ENCODE results near the gene VSIG10.

The VSIG10 gene

DNA sequence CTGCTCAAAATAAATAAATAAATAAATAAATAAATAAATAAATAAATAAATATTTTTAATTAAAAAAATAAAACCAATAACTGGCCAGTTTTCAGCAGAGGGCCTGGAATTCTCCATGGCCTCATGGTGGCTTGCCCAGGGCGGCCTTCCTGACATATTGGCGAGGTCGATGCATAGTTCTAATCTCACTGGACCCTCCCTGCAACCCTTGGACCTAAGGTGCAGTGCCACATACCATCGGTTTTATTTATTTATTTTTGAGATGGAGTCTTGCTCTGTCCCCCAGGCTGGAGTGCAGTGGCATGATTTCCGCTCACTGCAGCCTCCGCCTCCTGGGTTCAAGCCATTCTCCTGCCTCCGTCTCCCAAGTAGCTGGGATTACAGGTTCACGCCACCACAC, 3.9 kb upstream of the VSIG10 start:
- Histone ChIP-seq H3K36me3 (ENCODE audit: insufficient read depth, low read length) (no peaks in the 10 kb centered on the region), H3K79me2 (ENCODE audit: control insufficient read depth, insufficient read depth, low read length, unreplicated experiment) (no peaks in the 10 kb centered on the region), H2AFZ (ENCODE audit: low read length, unreplicated experiment) (no peak overlapping the region), H3K4me3 (ENCODE audit: low read depth, low read length) (no peak overlapping the region), H3K27ac (ENCODE audit: low read depth, low read length) (no peak overlapping the region), H3K27me3 (ENCODE audit: insufficient read depth, low read length) (no peaks in the 10 kb centered on the region), H3K4me1 (ENCODE audit: control insufficient read depth, insufficient read depth, low read length, unreplicated experiment) (no peaks in the 10 kb centered on the region)

DNA sequence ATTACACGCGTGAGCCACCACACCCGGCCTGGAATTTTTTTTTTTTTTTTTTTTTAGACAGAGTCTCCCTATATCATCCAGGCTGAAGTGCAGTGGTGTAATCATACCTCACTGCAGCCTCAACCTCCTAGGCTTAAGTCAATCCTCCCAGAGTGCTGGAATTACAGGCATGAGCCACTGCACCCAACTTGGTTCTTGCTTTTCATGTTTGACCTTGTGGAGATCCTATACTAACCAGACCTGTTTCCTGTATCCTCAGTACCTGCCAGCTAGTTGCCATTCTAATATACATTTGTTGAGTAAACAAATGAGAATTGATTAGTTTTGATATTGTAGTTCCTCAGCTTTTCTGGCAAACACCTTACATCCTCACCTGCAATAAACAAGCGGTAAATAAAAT, 3.2 kb upstream of the VSIG10 start:
- Histone ChIP-seq H3K27ac (ENCODE audit: low read depth, low read length) (no peak overlapping the region), H3K4me3 (ENCODE audit: low read depth, low read length) (no peak overlapping the region), H2AFZ (ENCODE audit: low read length, unreplicated experiment) (no peak overlapping the region), H3K79me2 (ENCODE audit: control insufficient read depth, insufficient read depth, low read length, unreplicated experiment) (no peaks in the 10 kb centered on the region), H3K4me1 (ENCODE audit: control insufficient read depth, insufficient read depth, low read length, unreplicated experiment) (peaks cover 6% of the 10 kb centered on the region), H3K36me3 (ENCODE audit: insufficient read depth, low read length) (no peaks in the 10 kb centered on the region), H3K27me3 (ENCODE audit: insufficient read depth, low read length) (no peaks in the 10 kb centered on the region)

DNA sequence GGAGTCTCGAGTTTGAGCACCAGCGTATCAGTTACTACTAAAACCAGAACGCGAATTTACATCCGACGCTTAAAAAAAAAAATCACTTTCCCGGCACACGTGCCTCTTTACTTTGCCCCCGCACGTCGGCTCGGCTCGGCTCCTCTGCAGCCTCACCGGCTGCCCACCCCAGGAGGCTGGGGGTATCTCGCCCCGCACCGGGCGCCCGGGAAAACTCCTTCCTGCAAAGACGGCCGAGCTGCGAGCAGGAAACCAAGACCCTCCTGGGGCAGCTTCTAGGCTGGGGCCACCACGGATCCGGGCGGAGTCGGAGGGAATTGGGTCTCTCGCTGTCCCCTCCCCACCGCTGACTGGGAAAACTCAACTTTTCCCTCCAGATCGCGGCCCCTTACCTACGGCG, 610 bp downstream of the VSIG10 start:
- Histone ChIP-seq H3K27me3 (ENCODE audit: insufficient read depth, low read length) (no peaks in the 10 kb centered on the region), H2AFZ (ENCODE audit: low read length, unreplicated experiment) (peak overlapping the region; percentile 83), H3K4me3 (ENCODE audit: low read depth, low read length) (peak overlapping the region; percentile 94), H3K36me3 (ENCODE audit: insufficient read depth, low read length) (no peaks in the 10 kb centered on the region), H3K27ac (ENCODE audit: low read depth, low read length) (no peak overlapping the region), H3K79me2 (ENCODE audit: control insufficient read depth, insufficient read depth, low read length, unreplicated experiment) (no peaks in the 10 kb centered on the region), H3K4me1 (ENCODE audit: control insufficient read depth, insufficient read depth, low read length, unreplicated experiment) (peaks cover 10% of the 10 kb centered on the region)

DNA sequence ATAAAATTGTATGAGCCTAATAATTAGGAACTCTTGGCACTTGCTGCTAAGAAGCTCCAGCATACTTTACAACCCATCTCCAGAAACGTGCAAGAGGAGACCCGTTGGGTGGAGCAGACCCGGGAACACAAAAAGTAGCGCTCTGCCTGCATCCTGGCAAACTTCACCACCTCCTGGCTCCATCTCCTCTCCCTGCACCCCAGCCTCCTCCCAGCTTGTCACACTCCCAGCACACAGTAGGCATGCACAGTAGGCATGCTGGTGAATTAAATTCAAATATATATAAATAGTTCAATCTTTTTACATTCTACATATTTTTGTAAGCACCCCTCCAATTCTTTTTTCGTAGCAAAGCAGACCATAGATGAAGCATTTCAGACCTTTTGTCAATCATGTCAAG, 1.2 kb downstream of the VSIG10 start:
- Histone ChIP-seq H3K79me2 (ENCODE audit: control insufficient read depth, insufficient read depth, low read length, unreplicated experiment) (no peaks in the 10 kb centered on the region), H2AFZ (ENCODE audit: low read length, unreplicated experiment) (no peak overlapping the region), H3K4me1 (ENCODE audit: control insufficient read depth, insufficient read depth, low read length, unreplicated experiment) (peaks cover 10% of the 10 kb centered on the region), H3K27ac (ENCODE audit: low read depth, low read length) (no peak overlapping the region), H3K36me3 (ENCODE audit: insufficient read depth, low read length) (no peaks in the 10 kb centered on the region), H3K27me3 (ENCODE audit: insufficient read depth, low read length) (no peaks in the 10 kb centered on the region), H3K4me3 (ENCODE audit: low read depth, low read length) (peak overlapping the region; percentile 94)

- H3K4me1 ChIP-seq (ENCODE audit: control insufficient read depth, insufficient read depth, low read length, unreplicated experiment): peaks cover 10% of the 10 kb centered on the region
- H3K36me3 ChIP-seq (ENCODE audit: insufficient read depth, low read length): no peaks in the 10 kb centered on the region
- no peak overlapping the region for H3K27ac ChIP-seq (ENCODE audit: low read depth, low read length)
- no peaks in the 10 kb centered on the region for H3K79me2 ChIP-seq (ENCODE audit: control insufficient read depth, insufficient read depth, low read length, unreplicated experiment)
- peak overlapping the region; percentile 94; the same call in 1 of the 2 replicates for H3K4me3 ChIP-seq (ENCODE audit: low read depth, low read length)
- no peak overlapping the region for H2AFZ ChIP-seq (ENCODE audit: low read length, unreplicated experiment)
- no peaks in the 10 kb centered on the region for H3K27me3 ChIP-seq (ENCODE audit: insufficient read depth, low read length)
These were observed 1.7 kb downstream of the VSIG10 start for GRCh38 chr12:118102070-118102469.

GRCh38 chr12:118101051-118101450, 2.8 kb downstream of the VSIG10 start:
- Histone ChIP-seq H3K4me1 (ENCODE audit: control insufficient read depth, insufficient read depth, low read length, unreplicated experiment) (peaks cover 10% of the 10 kb centered on the region), H3K27ac (ENCODE audit: low read depth, low read length) (no peak overlapping the region), H3K27me3 (ENCODE audit: insufficient read depth, low read length) (no peaks in the 10 kb centered on the region), H3K4me3 (ENCODE audit: low read depth, low read length) (no peak overlapping the region), H3K79me2 (ENCODE audit: control insufficient read depth, insufficient read depth, low read length, unreplicated experiment) (no peaks in the 10 kb centered on the region), H2AFZ (ENCODE audit: low read length, unreplicated experiment) (no peak overlapping the region), H3K36me3 (ENCODE audit: insufficient read depth, low read length) (no peaks in the 10 kb centered on the region)

GRCh38 chr12:118098911-118099671, 4.7 kb downstream of the VSIG10 start:
- no peak overlapping the region for H2AFZ ChIP-seq (ENCODE audit: low read length, unreplicated experiment)
- no peaks in the 10 kb centered on the region for H3K36me3 ChIP-seq (ENCODE audit: insufficient read depth, low read length)
- H3K79me2 ChIP-seq (ENCODE audit: control insufficient read depth, insufficient read depth, low read length, unreplicated experiment): no peaks in the 10 kb centered on the region
- no peak overlapping the region for H3K4me3 ChIP-seq (ENCODE audit: low read depth, low read length)
- peaks cover 10% of the 10 kb centered on the region for H3K4me1 ChIP-seq (ENCODE audit: control insufficient read depth, insufficient read depth, low read length, unreplicated experiment)
- H3K27me3 ChIP-seq (ENCODE audit: insufficient read depth, low read length): no peaks in the 10 kb centered on the region
- H3K27ac ChIP-seq (ENCODE audit: low read depth, low read length): no peak overlapping the region

DNA sequence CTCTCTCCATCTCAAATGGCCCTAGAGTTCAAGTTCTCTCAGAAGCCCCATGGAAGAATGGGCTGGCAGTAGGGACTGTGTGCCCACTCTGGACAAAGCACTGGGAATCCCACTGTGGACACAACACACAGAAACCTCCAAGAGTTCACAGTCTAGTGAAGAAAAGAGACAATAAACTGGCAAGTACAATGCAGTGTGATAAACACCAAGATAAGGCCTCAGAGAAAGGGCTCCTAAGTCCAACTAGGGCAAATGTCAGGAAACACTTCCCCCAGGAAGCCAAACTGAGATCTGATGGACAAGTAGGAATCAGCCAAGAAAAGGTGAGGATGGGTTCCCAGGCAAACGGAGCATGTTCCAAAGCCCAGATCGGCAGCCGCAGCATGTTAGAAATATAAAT, 5.4 kb downstream of the VSIG10 start:
- H3K27me3 ChIP-seq (ENCODE audit: insufficient read depth, low read length): no peaks in the 10 kb centered on the region
- H3K27ac ChIP-seq (ENCODE audit: low read depth, low read length): no peak overlapping the region

DNA sequence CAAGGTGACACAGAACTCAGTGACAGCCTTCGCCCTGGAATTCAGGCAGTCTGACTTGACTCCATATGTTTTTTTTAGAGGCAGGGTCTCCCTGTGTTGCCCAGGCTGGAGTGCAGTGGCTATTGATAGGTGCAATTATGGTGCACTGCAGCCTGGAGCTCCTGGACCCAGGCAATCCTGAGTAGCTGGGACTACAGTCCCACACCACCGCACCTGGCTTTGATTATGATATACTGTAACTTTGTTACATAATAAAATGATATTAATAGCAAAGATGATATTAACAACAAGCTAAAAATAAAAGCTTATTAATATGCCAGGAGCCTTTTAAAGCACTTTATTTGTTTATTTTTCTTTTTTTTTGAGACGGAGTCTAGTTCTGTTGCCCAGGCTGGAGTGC, 9.8 kb downstream of the VSIG10 start:
- H3K4me3 ChIP-seq (ENCODE audit: low read depth, low read length): no peak overlapping the region
- H2AFZ ChIP-seq (ENCODE audit: low read length, unreplicated experiment): no peak overlapping the region
- no peaks in the 10 kb centered on the region for H3K79me2 ChIP-seq (ENCODE audit: control insufficient read depth, insufficient read depth, low read length, unreplicated experiment)
- H3K36me3 ChIP-seq (ENCODE audit: insufficient read depth, low read length): no peaks in the 10 kb centered on the region
- H3K27ac ChIP-seq (ENCODE audit: low read depth, low read length): no peak overlapping the region
- H3K4me1 ChIP-seq (ENCODE audit: control insufficient read depth, insufficient read depth, low read length, unreplicated experiment): peaks cover 3% of the 10 kb centered on the region
- H3K27me3 ChIP-seq (ENCODE audit: insufficient read depth, low read length): no peaks in the 10 kb centered on the region

More for the DNA sequence above, 5.4 kb downstream of the VSIG10 start:
- Histone ChIP-seq H3K79me2 (ENCODE audit: control insufficient read depth, insufficient read depth, low read length, unreplicated experiment) (no peaks in the 10 kb centered on the region), H2AFZ (ENCODE audit: low read length, unreplicated experiment) (no peak overlapping the region), H3K4me1 (ENCODE audit: control insufficient read depth, insufficient read depth, low read length, unreplicated experiment) (peaks cover 10% of the 10 kb centered on the region), H3K4me3 (ENCODE audit: low read depth, low read length) (no peak overlapping the region), H3K36me3 (ENCODE audit: insufficient read depth, low read length) (no peaks in the 10 kb centered on the region)

- Histone ChIP-seq H3K36me3 (ENCODE audit: insufficient read depth, low read length) (no peaks in the 10 kb centered on the region), H2AFZ (ENCODE audit: low read length, unreplicated experiment) (no peak overlapping the region), H3K4me1 (ENCODE audit: control insufficient read depth, insufficient read depth, low read length, unreplicated experiment) (no peaks in the 10 kb centered on the region), H3K79me2 (ENCODE audit: control insufficient read depth, insufficient read depth, low read length, unreplicated experiment) (no peaks in the 10 kb centered on the region), H3K27me3 (ENCODE audit: insufficient read depth, low read length) (no peaks in the 10 kb centered on the region), H3K27ac (ENCODE audit: low read depth, low read length) (no peak overlapping the region), H3K4me3 (ENCODE audit: low read depth, low read length) (no peak overlapping the region)
These were observed 14.0 kb downstream of the VSIG10 start for GRCh38 chr12:118089782-118090181.

- H3K27me3 ChIP-seq (ENCODE audit: insufficient read depth, low read length): no peaks in the 10 kb centered on the region
These were observed 21.6 kb downstream of the VSIG10 start for GRCh38 chr12:118082161-118082560.

More at GRCh38 chr12:118082161-118082560, 21.6 kb downstream of the VSIG10 start:
- Histone ChIP-seq H3K79me2 (ENCODE audit: control insufficient read depth, insufficient read depth, low read length, unreplicated experiment) (no peaks in the 10 kb centered on the region), H3K27ac (ENCODE audit: low read depth, low read length) (no peak overlapping the region), H3K4me1 (ENCODE audit: control insufficient read depth, insufficient read depth, low read length, unreplicated experiment) (no peaks in the 10 kb centered on the region), H2AFZ (ENCODE audit: low read length, unreplicated experiment) (no peak overlapping the region), H3K4me3 (ENCODE audit: low read depth, low read length) (no peak overlapping the region), H3K36me3 (ENCODE audit: insufficient read depth, low read length) (peaks cover 7% of the 10 kb centered on the region; the same call in 1 of the 2 replicates)
